NT2/D1 (cell line): ENCODE results near the gene NAALADL1.

Experiments used
- SUZ12 ChIP-seq: IDR thresholded peaks from 2 replicates; pipeline ENCODE4 v1.6.1; 2011; ENCODE audit not compliant: insufficient read length, insufficient read depth; ENCODE audit errors: extremely low read depth
- YY1 ChIP-seq: IDR thresholded peaks from 2 replicates; pipeline ENCODE4 v1.6.1; 2011; ENCODE audit not compliant: insufficient read length, insufficient read depth
- ZNF274 ChIP-seq: IDR thresholded peaks from 2 replicates; pipeline ENCODE4 v1.6.1; 2011; ENCODE audit warnings: mild to moderate bottlenecking, low read depth, low read length

GRCh38 chr11:65055538-65055937 lies 2.8 kb downstream of the NAALADL1 start:
- no peak for TF ChIP-seq ZNF274
- TF ChIP-seq YY1 = no peak
- TF ChIP-seq SUZ12 = no peak
